GM18909 (cell line): ENCODE results near the gene RPS15.
"Not testable (repeated sequence)": the region's sequence is repeated elsewhere in the genome, so short reads cannot be mapped to it uniquely, and the experiment has no call there.

Source experiments
- ATAC-seq: cut with Tn5 transposase; IDR thresholded peaks from one replicate; pipeline ENCODE4 v1.9.1; 2021; ENCODE audit warnings: mild to moderate bottlenecking; ENCODE audit not compliant: unreplicated experiment, poor library complexity

The RPS15 gene

GRCh38 chr19:1417681-1418495, 20.3 kb upstream of the RPS15 start:
- ATAC-seq: no peak

GRCh38 chr19:1418496-1418775, 19.8 kb upstream of the RPS15 start:
- ATAC-seq: no peak

DNA sequence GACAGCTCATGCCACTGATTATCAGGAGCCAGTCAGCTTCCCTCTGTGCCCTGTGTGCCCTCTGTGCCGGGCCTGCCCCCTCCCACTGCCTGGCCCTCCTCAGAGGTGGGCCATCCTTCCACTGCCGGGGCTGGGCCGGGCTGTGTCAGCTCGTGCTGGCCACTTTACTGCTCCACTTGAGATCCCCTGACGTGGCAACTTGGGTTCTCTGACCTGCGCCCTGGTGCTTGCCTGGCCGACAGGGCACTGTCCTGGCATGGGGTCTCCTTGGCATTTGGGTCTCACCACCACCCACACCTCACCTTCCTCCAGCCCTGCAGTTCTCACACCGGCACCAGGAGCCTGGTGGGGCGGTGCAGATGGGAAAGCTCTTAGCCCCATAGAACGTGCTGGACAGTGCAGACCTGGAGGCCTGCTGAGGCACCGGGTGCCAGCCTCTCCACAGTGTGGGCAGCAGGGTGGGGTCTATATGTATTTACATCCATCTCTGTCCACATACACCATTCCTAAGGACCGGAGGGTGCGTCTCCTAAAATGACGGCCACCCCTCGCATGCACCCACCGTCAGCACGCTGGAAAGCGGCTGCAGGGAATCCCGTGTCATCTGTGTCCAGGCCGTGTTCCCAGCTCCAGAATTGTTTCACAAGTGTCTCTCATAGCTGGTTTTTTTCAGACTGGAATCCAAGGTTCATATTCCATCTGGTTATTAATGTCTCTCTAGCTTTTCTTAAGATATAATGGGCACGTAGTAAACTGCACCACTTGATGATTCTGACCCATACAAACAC, 19.1 kb upstream of the RPS15 start:
- no peak for ATAC-seq

DNA sequence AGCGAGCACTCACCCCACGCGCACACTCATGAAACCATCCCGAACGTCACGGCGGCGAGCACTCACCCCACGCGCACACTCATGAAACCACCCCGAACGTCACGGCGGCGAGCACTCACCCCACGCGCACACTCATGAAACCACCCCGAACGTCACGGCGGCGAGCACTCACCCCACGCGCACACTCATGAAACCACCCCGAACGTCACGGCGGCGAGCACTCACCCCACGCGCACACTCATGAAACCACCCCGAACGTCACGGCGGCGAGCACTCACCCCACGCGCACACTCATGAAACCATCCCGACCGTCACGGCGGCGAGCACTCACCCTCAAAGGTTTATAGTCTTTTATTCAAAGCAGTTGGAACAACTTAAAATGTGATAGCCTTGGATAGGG, 18.1 kb upstream of the RPS15 start:
- not testable (repeated sequence) for ATAC-seq

GRCh38 chr19:1420590-1420989, 17.6 kb upstream of the RPS15 start:
- ATAC-seq: no peak

DNA sequence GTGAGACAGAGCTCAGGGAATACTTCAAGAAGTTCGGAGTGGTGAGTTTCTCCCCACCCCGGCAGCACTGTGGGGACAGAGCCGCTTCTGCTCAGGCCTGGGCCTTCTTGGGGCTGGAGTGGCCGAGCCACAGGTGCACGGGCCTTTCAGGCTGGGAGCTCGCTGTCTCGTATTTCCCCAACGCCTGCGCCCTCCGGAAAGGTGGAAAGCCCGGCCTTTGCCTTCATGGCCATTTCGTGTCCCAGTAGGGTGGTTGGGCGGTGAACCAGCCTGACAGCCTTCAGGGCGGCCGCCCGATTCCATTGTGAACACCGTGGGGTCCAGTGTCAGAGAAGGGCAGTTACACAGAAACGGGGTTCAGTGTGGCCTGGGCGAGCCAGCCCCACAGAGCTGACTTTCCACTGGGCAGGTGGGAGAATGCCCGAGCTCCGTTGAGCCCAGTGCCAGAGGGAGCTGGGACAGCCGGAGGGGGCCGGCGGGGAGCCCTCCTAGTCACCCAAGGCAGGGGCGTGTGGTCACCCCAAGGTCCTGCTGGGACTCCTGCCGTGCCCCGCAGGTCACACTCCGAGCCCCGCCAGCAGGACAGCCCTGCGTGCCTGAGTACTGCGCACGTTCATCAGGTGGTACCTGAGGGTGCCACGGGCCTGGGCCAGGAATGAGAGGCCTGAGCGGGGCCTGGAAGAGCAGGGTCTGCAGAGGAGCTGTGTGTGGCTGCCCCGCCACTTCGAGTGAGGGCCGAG, 16.8 kb upstream of the RPS15 start:
- no peak for ATAC-seq

- ATAC-seq: no peak
Observed at GRCh38 chr19:1421958-1422305, 16.3 kb upstream of the RPS15 start.

GRCh38 chr19:1422360-1422759, 15.8 kb upstream of the RPS15 start:
- no peak for ATAC-seq

DNA sequence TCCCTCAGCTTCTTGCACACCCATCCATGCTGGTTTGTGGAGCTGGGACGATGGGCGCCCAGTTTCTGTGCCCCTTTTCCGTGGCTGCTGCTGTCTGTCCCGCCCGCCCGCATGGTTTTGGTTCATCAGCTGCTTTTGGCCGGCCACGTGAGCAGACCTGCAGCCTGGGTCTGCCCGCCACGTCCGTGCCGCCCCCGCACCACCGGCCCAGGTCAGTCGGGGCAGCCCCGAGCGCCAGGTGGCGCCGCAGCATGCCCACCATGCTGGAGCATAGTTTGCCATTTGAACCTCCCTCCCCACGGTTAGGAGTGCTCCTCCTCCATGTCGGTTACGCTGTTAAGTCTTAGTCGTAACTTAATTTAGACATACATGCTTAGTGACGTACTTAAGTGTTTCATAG, 15.3 kb upstream of the RPS15 start:
- ATAC-seq: no peak

GRCh38 chr19:1423436-1424191, 14.6 kb upstream of the RPS15 start:
- no peak for ATAC-seq

- ATAC-seq: no peak
Observed at GRCh38 chr19:1424192-1424955, 13.8 kb upstream of the RPS15 start.

- no peak for ATAC-seq
Observed at GRCh38 chr19:1425102-1425837, 12.9 kb upstream of the RPS15 start.

GRCh38 chr19:1425902-1426301, 12.3 kb upstream of the RPS15 start:
- ATAC-seq: no peak

GRCh38 chr19:1426736-1427135, 11.5 kb upstream of the RPS15 start:
- ATAC-seq: no peak

DNA sequence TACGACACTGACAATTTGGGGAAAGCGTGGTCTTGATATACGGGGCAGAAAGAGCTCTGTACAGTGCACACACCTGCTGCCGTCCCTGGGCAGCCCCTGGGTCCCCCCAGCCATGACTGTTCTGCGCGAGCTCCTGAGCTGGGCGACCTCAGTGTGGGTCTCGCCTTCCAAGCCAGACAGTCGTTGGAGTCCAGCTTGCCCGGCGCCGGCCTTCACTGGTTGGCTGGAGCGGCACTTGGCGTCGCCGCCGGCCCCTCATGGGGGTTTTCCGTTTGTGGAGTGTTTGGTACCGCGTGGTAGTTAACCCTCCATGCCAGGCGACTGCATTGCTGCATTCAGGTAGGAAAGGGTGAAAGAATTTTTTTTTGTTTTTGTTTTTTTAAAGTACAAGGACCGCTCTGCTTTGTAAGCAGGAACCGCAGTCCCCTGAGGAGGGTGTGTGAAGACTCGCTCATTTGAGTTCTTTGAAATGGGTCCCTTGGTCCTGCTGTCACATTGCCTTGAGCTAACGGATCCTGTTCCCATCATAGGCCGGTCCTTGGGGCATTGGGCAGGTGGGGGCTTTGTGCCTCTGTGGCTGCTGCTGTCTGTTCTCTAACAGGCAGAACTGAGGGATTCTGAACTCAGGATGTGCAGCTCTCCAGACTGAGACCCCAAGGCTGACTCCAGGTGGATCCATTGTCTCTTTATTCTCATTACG, 10.8 kb upstream of the RPS15 start:
- no peak for ATAC-seq

GRCh38 chr19:1428738-1429391, 9.3 kb upstream of the RPS15 start:
- ATAC-seq: no peak

DNA sequence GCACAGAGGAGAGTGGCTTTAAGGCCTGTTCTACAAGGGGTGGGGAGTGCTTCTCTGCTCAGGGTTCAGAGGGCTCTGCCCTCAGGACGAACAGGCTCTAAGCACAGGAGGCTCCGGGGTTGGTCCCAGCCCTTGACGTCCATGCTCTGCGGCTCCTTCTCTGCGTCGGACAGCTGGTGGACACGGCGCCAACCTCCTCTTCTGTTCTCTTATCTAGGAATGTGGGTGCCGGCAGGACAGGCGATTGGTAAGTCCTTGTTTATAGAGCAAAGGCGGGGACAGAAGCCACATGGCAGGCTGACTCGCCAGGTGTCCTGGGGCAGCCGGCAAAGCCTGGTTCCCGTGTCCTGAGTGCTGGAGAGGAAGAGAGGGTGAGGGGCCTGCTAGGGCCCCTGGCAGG, 8.4 kb upstream of the RPS15 start:
- no peak for ATAC-seq

DNA sequence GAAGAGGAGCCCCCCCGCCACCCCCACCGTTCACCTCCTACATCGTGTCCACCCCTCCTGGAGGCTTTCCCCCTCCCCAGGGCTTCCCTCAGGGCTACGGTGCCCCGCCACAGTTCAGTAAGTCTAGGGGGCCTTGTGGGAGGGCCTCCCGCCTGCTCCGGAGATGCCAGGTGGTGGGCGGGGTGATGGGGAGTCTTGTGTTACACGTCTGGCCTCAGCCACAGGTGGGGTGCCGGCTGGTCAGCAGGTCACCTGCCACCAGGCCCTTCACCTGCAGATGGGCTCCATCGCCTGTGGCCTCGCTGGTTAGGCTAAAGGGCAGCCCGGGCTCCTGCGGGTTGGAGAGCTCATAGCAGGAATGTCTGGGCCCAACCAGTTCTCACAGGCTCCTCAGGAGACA, 8.0 kb upstream of the RPS15 start:
- ATAC-seq: no peak
